HepG2 (cell line): Measurements from ENCODE around the gene BOLA3. TPM values are rescaled to one million over a fixed set of nuclear protein-coding genes. Genes with fewer than 3 reads are reported as not detected.

Experiments used
- CREM ChIP-seq, 2 experiments: sonication (generic) in 1 of 2; formaldehyde crosslinking in 1 of 2; IDR thresholded peaks; 2 replicates each; pipeline versions ENCODE4 v1.4.0 to v1.6.1; 2016 to 2020; ENCODE audit warnings: antibody characterized with exemption in 1 of 2, mild to moderate bottlenecking in 1 of 2, missing genetic modification reagents in 1 of 2
- DMAP1 ChIP-seq: IDR thresholded peaks from 2 replicates; pipeline ENCODE4 v1.6.1; 2016
- HNF1A ChIP-seq, 2 experiments: sonication (generic) in 1 of 2; formaldehyde crosslinking in 1 of 2; IDR thresholded peaks; 2 replicates each; pipeline versions ENCODE4 v1.4.0 to v1.6.1; 2016 to 2020; ENCODE audit warnings: borderline replicate concordance in 1 of 2, low read depth in 1 of 2, mild to moderate bottlenecking in 1 of 2, missing genetic modification reagents in 1 of 2
- HNRNPUL1 ChIP-seq: fragments of 200-400 bp; formaldehyde crosslinking; IDR thresholded peaks from 2 replicates; pipeline ENCODE4 v1.6.1; 2017; ENCODE audit warnings: low read depth, mild to moderate bottlenecking, low read length, moderate library complexity
- IRF2 ChIP-seq: IDR thresholded peaks from 2 replicates; pipeline ENCODE4 v1.6.1; 2018; ENCODE audit warnings: missing genetic modification reagents, missing compliant biosample characterization
- KAT2B ChIP-seq: fragments of 150-350 bp; IDR thresholded peaks from 2 replicates; pipeline ENCODE4 v1.6.1; 2014; ENCODE audit warnings: low read depth, low read length, borderline replicate concordance
- KLF13 ChIP-seq: sonication (generic); formaldehyde crosslinking; IDR thresholded peaks from 2 replicates; pipeline ENCODE4 v1.4.0; 2020; ENCODE audit warnings: mild to moderate bottlenecking, missing genetic modification reagents
- KLF9 ChIP-seq: IDR thresholded peaks from 2 replicates; pipeline ENCODE4 v1.6.1; 2016; ENCODE audit warnings: low read depth
- MLXIP ChIP-seq: sonication (generic); formaldehyde crosslinking; IDR thresholded peaks from 2 replicates; pipeline ENCODE4 v1.9.0; 2021; ENCODE audit warnings: missing genetic modification reagents, borderline replicate concordance
- NFRKB ChIP-seq: fragments of 450-650 bp; IDR thresholded peaks from 2 replicates; pipeline ENCODE4 v1.6.1; 2017
- NFYC ChIP-seq: IDR thresholded peaks from 2 replicates; pipeline ENCODE4 v1.6.1; 2016; ENCODE audit warnings: missing genetic modification reagents, missing compliant biosample characterization
- RFXAP ChIP-seq: sonication (generic); formaldehyde crosslinking; IDR thresholded peaks from 2 replicates; pipeline ENCODE4 v1.4.0; 2020; ENCODE audit warnings: missing genetic modification reagents, borderline replicate concordance
- ZFP36L2 ChIP-seq: sonication (generic); formaldehyde crosslinking; IDR thresholded peaks from 2 replicates; pipeline ENCODE4 v1.4.0; 2020; ENCODE audit warnings: missing genetic modification reagents
- ZNF691 ChIP-seq: sonication (generic); formaldehyde crosslinking; IDR thresholded peaks from 2 replicates; pipeline ENCODE4 v1.4.0; 2020; ENCODE audit warnings: missing genetic modification reagents, low read depth, mild to moderate bottlenecking, borderline replicate concordance
- polyA plus RNA-seq, 8 experiments: library from polyadenylated mRNA; depleted of rRNA in 3 of 8; stranded (reverse) in 7 of 8; unstranded in 1 of 8; fragments of >200 nt; fragmentation: Illumina TruSeq in 4 of 8; extraction: Trizol in 4 of 8; gene quantifications; 2 replicates each; pipeline versions ENCODE4 v1.2.1 to v1.2.3, GENCODE V29; 2011 to 2016; ENCODE audit warnings: low read depth in 4 of 8, missing spikeins in 1 of 8, mixed read lengths in 1 of 8; ENCODE audit not compliant: insufficient read depth in 1 of 8
- total RNA-seq, 5 experiments: library from RNA; depleted of rRNA; stranded (reverse); fragments of >200 nt; fragmentation: Illumina TruSeq; extraction: Trizol; gene quantifications; 2 replicates each; pipeline ENCODE4 v1.2.3, GENCODE V29; 2016; ENCODE audit warnings: low read depth in 1 of 5
- TF ChIP-seq, protein P1 (sequence below): sonication (generic); formaldehyde crosslinking; conservative IDR thresholded peaks from 2 replicates; pipeline ENCODE4 v1.4.0; 2020; ENCODE audit warnings: missing genetic modification reagents

Gene BOLA3
- total and polyA plus RNA-seq, 2 of the 13 experiments (the other 11 are each of a cell fraction or from before 2014, with no cell fraction given): 89.7 to 170 TPM

GRCh38 chr2:74119912-74120825, 27.5 kb downstream of the BOLA3 start (continued):
- TF ChIP-seq ZNF691 (CRISPR knock-in tag): peak; percentile 62; the same call in 1 of the 2 replicates
- TF ChIP-seq NFRKB: 0 out of 2 replicates have a peak, but pooled peaks have one; percentile 48
- peak; percentile 54 for TF ChIP-seq CREM (IDR thresholded peaks at IDR 0.05)
- TF ChIP-seq CREM (CRISPR knock-in tag; IDR thresholded peaks at IDR 0.05): no peak
- peak; percentile 92; the same call in 1 of the 2 replicates for TF ChIP-seq KLF9 (CRISPR knock-in tag)
- no peak; the same call in 1 of the 2 replicates for TF ChIP-seq MLXIP (CRISPR knock-in tag)
- peak; percentile 93 for TF ChIP-seq DMAP1 (CRISPR knock-in tag)
- TF ChIP-seq KLF13 (CRISPR knock-in tag): peak; percentile 92; the same call in 1 of the 2 replicates
- no peak for TF ChIP-seq HNRNPUL1
- peak; percentile 80 for TF ChIP-seq IRF2 (CRISPR knock-in tag)
- TF ChIP-seq HNF1A (IDR thresholded peaks at IDR 0.05; ENCODE audit: low read depth): peak; percentile 43; the same call in 1 of the 2 replicates
- peak; percentile 74; the same call in 1 of the 2 replicates for TF ChIP-seq HNF1A (CRISPR knock-in tag; IDR thresholded peaks at IDR 0.05; ENCODE audit: borderline replicate concordance)
- no peak for TF ChIP-seq ZFP36L2
- TF ChIP-seq RFXAP (CRISPR knock-in tag): peak; percentile 83; the same call in 1 of the 2 replicates
- no peak for TF ChIP-seq KAT2B
- peak; percentile 47 for TF ChIP-seq NFYC (CRISPR knock-in tag)
- TF ChIP-seq, protein P1, sequence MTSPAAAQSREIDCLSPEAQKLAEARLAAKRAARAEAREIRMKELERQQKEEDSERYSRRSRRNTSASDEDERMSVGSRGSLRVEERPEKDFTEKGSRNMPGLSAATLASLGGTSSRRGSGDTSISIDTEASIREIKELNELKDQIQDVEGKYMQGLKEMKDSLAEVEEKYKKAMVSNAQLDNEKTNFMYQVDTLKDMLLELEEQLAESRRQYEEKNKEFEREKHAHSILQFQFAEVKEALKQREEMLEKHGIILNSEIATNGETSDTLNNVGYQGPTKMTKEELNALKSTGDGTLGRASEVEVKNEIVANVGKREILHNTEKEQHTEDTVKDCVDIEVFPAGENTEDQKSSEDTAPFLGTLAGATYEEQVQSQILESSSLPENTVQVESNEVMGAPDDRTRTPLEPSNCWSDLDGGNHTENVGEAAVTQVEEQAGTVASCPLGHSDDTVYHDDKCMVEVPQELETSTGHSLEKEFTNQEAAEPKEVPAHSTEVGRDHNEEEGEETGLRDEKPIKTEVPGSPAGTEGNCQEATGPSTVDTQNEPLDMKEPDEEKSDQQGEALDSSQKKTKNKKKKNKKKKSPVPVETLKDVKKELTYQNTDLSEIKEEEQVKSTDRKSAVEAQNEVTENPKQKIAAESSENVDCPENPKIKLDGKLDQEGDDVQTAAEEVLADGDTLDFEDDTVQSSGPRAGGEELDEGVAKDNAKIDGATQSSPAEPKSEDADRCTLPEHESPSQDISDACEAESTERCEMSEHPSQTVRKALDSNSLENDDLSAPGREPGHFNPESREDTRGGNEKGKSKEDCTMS: no peak
